SK-MEL-5 (cell line): ENCODE results near the gene PRPH2. TPM values are rescaled to one million over a fixed set of nuclear protein-coding genes. Genes with fewer than 3 reads are reported as not detected.
A peak's percentile ranks its signal among the peaks of the same experiment; 100 is the strongest.
"Not testable (repeated sequence)": the region's sequence is repeated elsewhere in the genome, so short reads cannot be mapped to it uniquely, and the experiment has no call there.

Experiments used
- DNase-seq: peaks from one replicate; pipeline ENCODE4 v3.0.0-alpha.2; 2016; ENCODE audit warnings: low read depth, low spot score
- in situ Hi-C: cut with HindIII; loops from 2 replicates; pipeline ENCODE4 v1.10.0; 2016; ENCODE audit warnings: low sequenced_read_pairs, high pct_unique_total_duplicates, low pct_unique_long_range_greater_than_20kb
- small RNA-seq, 2 experiments: library from RNA; depleted of rRNA; stranded (forward); fragments of <200 nt; gene quantifications; one replicate each; pipeline ENCODE3, GENCODE V24; 2014
- total RNA-seq: library from RNA; depleted of rRNA; stranded (reverse); fragments of >200 nt; shearing (Covaris generic); gene quantifications from 2 replicates; pipeline ENCODE4 v1.2.3, GENCODE V29; 2014; rRNA removed

The PRPH2 gene
- total RNA-seq, 1 experiment from 2014 or later: not detected

DNA sequence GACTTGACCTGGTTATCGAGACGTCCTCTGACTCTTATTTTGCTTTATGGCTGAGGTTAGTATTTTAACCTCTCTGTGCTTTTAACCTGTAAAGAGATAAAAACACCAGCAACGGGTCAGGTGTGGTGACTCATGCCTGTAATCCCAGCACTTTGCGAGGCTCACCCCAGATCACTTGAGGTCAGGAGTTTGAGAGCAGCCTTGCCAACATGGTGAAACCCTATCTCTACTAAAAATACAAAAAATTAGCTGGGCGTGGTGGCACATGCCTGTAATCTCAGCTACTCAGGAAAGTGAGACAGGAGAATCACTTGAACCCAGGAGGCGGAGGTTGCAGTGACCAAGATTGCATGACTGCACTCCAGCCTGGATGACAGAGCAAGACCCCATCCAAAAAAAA lies 48.0 kb downstream of the PRPH2 start:
- DNase-seq, in situ Hi-C loops: not testable (repeated sequence)

DNA sequence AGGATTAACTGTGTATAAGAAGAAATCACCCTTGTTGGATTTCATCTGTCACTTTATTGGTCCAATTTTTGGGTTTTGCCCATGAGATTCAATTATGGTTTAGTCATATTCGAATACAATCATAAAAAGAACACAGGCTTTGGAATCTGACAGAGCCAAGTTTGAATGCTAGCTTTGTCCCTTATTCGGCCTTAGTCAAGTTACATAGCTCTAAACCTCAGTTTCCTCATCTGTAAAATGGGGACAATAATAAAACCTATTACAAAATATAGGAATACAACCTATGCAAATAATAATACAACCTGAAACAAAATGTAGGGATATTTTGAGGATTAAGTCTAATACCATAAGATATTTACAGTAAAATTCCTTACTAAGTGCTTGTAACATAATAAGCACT lies 57.7 kb downstream of the PRPH2 start:
- in situ Hi-C loops: no loop called here
- DNase-seq: no peak

DNA sequence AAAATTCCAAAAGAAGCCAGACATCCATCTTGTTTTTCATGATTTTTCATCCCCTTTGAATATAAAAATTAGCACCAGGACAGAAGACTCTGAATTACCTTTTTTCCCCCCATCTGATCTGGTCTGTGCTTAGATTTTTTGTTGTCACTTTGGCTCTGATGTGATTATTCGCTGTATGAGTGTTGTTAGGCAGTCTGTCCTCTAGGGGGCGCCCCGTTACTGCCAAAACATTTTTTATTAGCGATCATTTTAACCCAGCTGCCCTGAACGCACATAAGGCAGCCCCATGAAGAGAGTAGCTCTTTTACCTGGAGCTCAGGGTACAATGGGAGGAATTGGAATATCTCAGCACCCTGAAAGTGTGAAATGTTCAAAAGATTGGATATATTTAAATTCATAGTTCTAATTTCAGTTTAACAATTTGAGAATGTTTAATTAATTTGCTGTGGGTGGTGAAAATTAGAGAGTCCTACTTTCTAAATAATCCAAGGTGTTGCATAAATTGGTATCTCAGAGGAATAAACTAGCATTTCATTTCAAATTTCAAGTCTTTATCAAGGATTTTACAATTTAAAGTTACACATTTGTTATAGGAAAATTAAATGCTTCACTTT lies 60.8 kb downstream of the PRPH2 start:
- DNase-seq: peak; percentile 82
- in situ Hi-C loops: no loop called here

DNA sequence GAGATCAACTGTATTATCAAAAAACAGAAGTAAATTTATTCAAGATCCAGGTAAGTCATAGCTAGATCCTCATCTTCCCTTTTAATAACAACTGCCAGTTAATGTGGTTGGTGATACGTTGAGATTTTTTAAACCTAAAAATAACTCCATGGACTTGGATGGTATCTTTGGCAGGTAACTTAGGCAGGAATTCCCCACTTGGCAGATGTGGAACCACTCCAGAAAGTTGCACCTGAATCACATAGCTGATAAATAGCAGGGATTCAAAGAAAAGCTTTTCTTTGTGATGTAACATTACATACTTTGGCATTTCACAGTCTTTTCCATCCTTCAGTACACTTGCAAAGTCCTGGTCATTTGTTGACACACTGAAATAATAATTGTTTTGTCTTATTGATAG lies 62.6 kb downstream of the PRPH2 start:
- in situ Hi-C loops: no loop called here
- no peak for DNase-seq

DNA sequence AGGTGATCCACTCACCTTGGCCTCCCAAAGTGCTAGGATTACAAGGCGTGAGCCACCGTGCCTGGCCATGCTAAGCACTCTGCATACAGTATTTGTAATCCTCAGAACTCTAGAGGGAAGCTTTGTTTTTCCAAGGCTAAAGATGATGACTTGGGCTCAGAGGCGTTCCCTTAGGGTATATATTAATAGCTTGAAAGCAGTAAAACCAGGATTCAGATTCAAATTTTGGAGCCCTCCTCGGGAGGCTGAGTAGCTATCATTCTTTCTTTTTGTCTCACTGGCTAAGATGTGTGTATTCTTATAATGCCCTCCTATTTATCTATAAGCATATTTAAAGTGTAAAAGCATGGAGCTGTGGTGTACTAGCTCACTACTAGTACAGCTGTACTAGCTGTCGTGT lies 68.5 kb downstream of the PRPH2 start:
- in situ Hi-C loops: no loop called here
- no peak for DNase-seq

DNA sequence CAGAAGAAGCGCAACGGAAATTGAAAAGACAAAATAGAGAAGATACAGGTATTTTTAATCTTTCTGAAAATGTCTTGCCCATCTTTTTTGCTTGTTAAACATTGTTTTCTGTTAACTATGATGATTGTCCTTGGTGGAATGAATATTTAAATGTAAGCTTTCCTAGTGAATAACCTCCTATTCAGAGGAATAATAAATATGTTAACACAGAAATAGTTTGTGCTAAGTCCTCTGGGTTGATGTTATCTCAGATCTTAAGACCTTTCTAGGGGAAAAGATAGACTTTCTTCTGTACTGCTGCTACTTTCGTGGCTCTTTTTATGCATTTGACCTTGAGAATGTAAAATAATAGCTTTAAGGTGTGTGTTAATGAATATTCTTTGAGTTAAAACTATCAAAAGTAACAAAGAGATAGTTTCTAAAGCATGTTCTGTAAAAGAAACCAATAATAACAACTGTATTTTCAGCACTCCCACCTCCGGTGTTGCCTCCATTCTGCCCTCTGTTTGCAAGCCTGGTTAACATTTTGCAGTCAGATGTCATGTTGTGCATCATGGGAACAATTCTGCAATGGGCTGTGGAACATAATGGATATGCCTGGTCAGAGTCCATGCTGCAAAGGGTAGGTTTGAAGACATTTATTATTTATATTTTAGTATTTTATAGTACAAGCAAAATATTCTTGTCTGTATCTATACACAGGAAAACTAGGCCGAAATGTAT lies 70.2 kb downstream of the PRPH2 start:
- DNase-seq: peak; percentile 3
- in situ Hi-C loops: no loop called here

Small RNA genes lying within 50 kb of the gene (small RNA-seq; reads per million reads assigned to genes)
- 0 reads per million in 2 experiments for gene RNU6-890P

Other genes starting within 250 kb of the PRPH2 start
- 17.9 and 19.9 TPM in 2 replicates for gene UBR2, start 158.6 kb downstream of the PRPH2 start, total RNA-seq
- gene TBCC, start 23.5 kb upstream of the PRPH2 start, total RNA-seq: 35.2 and 37.9 TPM in 2 replicates
- gene BICRAL, start 59.5 kb upstream of the PRPH2 start, total RNA-seq: 5.2 and 5.6 TPM in 2 replicates
- gene RPL7L1, start 157.0 kb upstream of the PRPH2 start, total RNA-seq: 110 and 112 TPM in 2 replicates
- 6.2 and 9.7 TPM in 2 replicates for gene PTCRA, start 193.5 kb upstream of the PRPH2 start, total RNA-seq
- gene CNPY3, start 206.9 kb upstream of the PRPH2 start, total RNA-seq: 38.6 and 40.1 TPM in 2 replicates
- 0.34 TPM in 1 of 2 replicates, not detected in the other for gene GNMT, start 238.2 kb upstream of the PRPH2 start, total RNA-seq